Endothelial cell of hepatic sinusoid (primary cell): ENCODE measurements around the gene LRP2.

Source experiments
- in situ Hi-C: cut with HindIII; loops from 2 replicates; pipeline ENCODE4 v1.10.0; 2017; ENCODE audit warnings: low sequenced_read_pairs

LRP2 gene

DNA sequence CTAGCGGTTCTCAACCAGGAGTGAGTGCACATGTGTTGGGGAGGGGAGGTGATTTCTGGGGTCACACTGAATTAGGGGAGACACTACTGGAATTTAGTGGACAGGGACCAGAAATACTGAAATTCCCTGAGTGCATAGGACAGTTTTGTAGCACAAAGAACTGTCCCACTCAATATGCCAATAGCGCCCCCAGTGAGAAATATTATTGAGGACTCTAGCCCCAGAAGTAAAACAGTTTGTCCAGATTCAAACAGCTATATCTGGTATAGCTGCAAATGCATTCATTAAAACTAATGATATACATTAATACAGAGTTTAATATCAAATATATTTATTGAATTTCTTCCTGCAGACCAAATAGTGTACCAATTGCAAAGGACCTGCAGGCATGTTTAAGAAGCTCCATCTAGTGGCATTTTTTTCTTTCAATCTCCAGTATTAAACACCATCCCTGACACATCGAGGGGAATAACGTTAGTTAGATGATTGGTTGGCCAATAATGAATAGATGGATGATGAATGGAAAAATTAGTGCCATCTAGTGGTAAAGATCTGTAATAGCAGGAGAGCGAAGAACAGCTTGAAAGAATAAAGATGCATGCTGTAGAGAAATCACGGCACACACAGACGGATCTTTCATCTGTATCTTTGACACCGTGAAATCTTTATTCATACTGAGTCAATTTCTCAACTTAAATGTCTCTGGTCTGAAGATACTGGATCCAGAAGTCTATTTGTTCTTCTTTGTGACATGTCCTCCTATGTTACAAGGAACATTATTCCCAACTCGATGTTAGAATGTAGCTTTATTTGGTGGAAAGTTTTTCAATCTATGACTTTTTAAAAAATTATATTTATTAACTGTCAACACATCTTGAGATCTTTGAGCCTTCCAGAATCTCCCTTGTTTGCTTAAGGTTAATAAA is 230.5 kb downstream of the LRP2 start:
- in situ Hi-C loops = no loop called here

DNA sequence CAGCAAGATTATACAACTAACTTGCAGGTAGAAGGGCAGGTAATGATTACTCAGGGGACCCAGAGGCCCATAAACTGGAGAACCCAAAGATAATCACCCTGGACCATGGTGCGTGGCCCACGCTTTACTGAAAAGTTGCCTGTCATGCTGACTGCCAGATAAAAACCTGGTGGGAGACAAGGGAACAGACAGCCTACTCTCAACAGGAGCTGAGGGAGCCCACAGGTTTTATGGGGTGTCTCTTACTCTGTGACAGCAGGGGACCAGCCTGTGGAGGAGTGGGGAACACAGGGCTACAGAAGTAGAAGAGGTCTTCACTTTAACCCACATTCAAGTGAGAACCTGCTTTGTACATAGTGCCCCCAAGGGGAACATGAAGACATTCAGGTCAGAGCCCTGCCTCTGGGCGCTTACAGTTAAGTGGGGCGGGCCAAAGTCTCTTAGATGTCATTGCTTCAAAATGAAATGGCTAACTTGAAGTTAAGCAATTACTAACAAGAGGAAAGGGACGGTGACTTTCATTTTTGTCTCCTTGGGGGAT is 232.6 kb downstream of the LRP2 start:
- in situ Hi-C loops = loop anchor here (5.0 kb wide), 1 partner anchor 172 kb away; no protein-coding TSS in a partner anchor

DNA sequence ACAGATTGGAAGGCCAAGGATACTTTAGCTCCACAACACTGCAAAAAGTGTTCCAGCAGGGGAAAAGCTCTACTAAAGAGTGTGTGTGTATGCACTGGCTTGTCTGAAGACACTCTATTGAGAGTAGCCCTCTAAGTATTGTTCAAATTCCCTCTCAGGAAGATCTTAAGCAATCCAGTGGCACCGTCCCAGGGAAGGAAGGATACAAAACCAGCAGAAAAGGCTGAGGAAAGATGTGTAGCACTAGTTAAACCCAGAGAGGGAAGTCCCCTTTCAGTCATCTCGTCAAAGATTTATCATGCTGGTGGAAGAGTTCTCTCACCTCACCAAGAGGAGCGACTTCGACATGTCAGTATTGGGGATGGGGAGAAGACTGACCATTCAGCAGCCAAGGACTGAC is 242.5 kb downstream of the LRP2 start:
- in situ Hi-C loops = no loop called here

- in situ Hi-C loops = no loop called here
Measured at GRCh38 chr2:169119123-169119760, 243.1 kb downstream of the LRP2 start.

- in situ Hi-C loops = no loop called here
Measured at GRCh38 chr2:169118060-169118459, 244.3 kb downstream of the LRP2 start.

DNA sequence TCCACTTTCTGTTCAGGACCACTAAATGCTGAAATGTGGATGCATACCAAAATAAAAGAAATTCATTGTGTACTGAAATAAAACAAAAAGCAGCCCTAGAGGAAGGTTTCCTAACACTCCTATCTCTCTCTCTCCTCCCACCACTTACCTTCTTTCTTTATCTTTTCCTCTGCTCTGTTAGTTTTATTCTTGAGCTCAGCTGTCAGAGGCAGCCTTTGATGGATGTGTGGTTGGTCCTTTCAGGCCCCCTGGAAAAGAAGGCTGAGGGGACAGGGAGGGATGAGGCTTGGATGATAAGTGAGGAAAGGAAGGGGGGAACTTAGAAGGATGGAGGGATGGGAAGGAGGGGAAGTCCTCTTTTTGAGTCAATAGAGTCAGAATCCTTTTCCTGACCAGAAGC is 245.3 kb downstream of the LRP2 start:
- in situ Hi-C loops = no loop called here

DNA sequence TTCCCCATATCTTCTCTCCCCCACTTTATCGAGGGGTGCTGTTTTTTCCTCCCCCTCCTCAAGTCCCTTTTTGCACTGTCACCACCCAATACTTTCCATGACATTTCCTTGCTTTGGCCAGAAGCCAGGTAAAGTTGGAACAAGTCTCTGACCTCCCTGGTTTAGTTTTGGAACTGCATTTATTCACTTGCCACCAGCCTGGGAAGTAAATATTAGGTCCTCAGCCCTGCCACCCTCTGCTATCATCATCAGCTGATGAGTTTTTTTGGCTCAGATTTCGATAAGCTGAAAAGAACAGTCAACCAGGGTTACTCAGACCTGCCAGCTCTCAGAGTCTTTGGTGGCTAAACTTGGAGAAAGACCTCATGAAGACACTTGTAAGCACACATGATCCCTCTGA is 246.0 kb downstream of the LRP2 start:
- in situ Hi-C loops = no loop called here

DNA sequence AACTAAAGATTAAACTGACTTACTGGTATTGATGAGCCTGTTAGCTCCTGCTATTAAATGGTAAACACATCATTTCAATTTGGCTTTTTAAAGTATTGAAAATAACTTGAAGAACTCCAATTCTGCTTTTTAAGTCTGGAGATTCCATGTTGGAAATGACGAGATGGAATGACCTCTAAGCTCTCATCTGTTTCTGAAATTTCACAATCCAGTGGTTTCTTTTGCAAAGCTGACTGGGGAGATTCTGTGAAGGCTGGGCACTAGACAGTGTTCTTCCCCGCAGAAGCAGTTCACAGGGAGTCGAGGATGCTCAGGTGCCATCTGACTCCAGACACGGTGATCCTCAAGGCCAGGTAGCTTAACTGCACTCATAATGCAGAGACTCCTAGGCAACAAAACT is 248.3 kb downstream of the LRP2 start:
- in situ Hi-C loops = no loop called here

GRCh38 chr2:169112841-169113240 is 249.5 kb downstream of the LRP2 start:
- in situ Hi-C loops = no loop called here

- in situ Hi-C loops = no loop called here
Measured at GRCh38 chr2:169110916-169111315, 251.4 kb downstream of the LRP2 start.

DNA sequence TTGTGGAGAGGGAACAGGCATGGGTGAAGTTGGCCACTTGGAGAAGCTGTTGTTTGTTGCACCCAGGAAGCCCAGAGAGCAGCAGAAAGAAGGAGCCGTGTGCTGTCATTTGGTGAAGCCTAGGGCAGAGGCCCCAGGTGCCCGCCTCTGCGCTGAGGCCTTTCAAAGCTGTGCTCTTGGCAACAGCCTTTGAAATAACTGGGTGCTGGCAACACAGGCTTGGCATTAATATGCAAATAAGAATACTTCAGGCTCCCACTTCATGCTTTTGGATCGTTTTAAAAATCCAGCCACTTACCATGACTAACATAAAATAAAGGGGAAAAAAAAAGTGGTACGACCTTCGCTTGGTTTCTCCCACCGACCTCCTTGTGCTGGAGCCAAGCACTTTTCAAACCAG is 251.9 kb downstream of the LRP2 start:
- in situ Hi-C loops = no loop called here

GRCh38 chr2:169109502-169110409 is 252.6 kb downstream of the LRP2 start:
- in situ Hi-C loops = no loop called here

GRCh38 chr2:169108099-169108884 is 254.0 kb downstream of the LRP2 start:
- in situ Hi-C loops = no loop called here

- in situ Hi-C loops = no loop called here
Measured at GRCh38 chr2:169107645-169108044, 254.7 kb downstream of the LRP2 start.

GRCh38 chr2:169106563-169107545 is 255.5 kb downstream of the LRP2 start:
- in situ Hi-C loops = no loop called here

DNA sequence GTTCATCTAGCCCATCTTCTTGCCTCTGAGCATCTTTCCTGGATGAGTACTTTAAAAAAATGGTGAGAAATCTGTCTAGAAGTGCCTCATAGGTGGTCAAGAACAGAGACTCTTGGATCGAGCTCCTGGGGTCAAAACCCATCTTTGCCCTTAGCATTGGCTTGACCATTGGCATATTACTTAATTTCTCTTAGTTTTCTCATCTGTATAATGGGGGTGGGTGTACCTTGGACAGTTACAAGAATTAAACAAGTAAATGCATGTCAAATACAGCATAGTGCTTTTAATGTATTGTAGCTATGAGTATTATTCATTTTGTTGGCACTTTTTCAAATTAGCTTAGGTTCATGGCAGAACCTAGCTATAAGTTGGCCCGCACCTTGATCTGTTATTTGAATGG is 256.2 kb downstream of the LRP2 start:
- in situ Hi-C loops = no loop called here

- in situ Hi-C loops = no loop called here
Measured at GRCh38 chr2:169105476-169105875, 256.9 kb downstream of the LRP2 start.

- in situ Hi-C loops = no loop called here
Measured at GRCh38 chr2:169104848-169105247, 257.5 kb downstream of the LRP2 start.

DNA sequence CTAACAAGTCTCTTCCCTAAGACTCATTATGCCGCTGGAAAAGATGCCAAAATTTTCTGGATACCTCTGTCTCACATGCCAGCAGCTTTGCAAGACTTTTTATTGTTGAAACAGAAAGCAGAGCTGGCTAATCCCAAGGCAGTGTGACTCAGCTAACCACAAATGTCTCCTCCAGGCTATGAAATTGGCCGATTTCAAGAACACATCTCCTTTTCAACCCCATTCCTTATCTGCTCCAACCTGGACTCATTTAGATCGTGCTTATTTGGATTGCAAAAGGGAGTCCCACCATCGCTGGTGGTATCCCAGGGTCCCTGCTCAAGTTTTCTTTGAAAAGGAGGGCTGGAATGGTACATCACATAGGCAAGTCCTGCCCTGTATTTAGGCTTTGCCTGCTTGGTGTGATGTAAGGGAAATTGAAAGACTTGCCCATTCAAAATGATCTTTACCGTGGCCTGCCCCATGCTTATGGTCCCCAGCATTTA is 266.7 kb downstream of the LRP2 start:
- in situ Hi-C loops = no loop called here
